ENCODE measurements around the gene NAGS. TPM values are rescaled to one million over a fixed set of nuclear protein-coding genes. Genes with fewer than 3 reads are reported as not detected.
A peak's percentile ranks its signal among the peaks of the same experiment; 100 is the strongest.
"Not testable (repeated sequence)": the region's sequence is repeated elsewhere in the genome, so short reads cannot be mapped to it uniquely, and the experiment has no call there.

NAGS gene
- total and polyA plus RNA-seq, 5 donors: 1.2 to 4.0 (median 1.8) TPM

DNA sequence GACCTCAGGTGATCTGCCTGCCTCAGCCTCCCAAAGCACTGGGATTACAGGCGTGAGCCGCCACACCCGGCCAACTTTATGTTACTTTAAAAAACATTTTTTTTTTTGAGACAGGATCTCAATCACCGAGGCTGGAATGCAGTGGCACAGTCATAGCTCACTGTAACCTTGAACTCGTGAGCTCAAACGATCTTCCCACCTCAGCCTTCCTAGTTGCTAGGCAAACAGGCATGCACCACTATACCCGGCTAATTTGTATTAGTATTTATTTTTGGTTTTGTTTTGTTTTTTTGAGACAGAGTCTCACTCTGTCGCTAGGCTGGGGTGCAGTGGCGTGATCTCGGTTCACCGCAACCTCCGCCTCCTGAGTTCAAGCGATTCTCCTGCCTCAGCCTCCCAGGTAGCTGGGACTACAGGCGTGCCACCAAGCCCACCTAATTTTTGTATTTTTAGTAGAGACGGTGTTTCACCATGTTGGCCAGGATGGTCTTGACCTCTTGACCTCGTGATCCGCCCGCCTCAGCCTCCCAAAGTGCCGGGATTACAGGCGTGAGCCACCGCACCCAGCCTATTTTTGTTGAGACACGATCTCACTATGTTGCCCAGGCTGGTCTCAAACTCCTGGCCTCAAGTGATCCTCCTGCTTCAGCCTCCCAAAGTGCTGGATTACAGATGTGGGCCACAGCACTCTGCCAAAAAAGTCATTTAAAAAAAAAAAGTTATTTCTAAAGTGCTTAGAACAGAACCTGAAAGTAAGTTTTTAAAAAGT, 31.8 kb upstream of the NAGS start:
- DNase-seq; ATAC-seq; H3K4me3 ChIP-seq (ENCODE audit: low read length); intact Hi-C loops (cut with DNase I); H3K27me3 ChIP-seq (ENCODE audit: control insufficient read depth, insufficient read depth); H3K4me1 ChIP-seq (ENCODE audit: control insufficient read depth, insufficient read depth, low read length); H3K27ac ChIP-seq (ENCODE audit: low read length); H3K9me3 ChIP-seq (ENCODE audit: control insufficient read depth, low read length): not testable (repeated sequence)
- 90% methylated on average over 22 of the region's 22 CpGs for WGBS

DNA sequence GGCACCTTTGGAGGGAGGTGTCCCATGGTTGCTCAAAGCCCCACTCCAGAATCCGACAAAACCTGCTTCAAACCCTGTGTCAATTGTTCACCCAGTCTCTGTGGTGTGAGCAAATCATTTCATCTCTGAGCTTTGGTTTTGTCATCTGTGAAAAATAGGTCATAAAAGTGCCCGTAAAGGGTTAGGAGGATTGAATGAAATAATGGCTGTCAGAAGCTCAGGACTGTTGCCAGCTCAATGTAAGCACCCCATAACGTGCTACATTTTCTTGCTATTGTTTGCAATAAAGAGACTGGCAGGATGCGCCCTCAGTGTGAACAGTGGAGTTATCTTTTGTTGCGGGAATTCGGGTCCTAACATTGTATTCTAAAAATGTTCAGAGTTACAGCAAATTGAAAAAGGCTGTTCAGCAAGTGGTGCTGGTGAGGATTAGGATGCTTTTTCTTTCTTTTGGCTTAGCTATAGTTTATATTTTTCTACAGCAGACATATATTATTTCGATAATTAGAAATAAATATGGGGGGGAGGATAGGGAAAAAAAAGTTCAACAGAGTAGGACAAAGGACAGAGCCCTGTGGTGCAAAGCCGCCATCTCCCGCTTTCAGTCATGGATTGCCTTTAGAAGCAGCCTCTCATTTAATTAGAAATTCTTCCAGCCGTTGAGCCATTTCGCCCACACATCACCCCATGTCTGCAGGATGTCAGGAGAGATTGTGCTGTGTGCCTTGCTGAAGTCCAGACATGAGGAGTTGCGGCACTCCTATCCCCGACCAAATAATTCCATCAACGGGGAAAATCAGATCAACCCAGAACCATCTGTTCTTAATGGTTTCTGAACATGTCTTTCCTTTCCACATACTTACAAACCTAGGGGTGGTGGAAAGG, 29.8 kb upstream of the NAGS start:
- intact Hi-C loops (cut with DNase I): no loop called here
- Histone ChIP-seq H3K4me3 (ENCODE audit: low read length) (no peak overlapping the region), H3K4me1 (ENCODE audit: control insufficient read depth, insufficient read depth, low read length) (no peaks in the 10 kb centered on the region), H3K9me3 (ENCODE audit: control insufficient read depth, low read length) (no peaks in the 10 kb centered on the region), H3K27me3 (ENCODE audit: control insufficient read depth, insufficient read depth) (no peaks in the 10 kb centered on the region), H3K27ac (ENCODE audit: low read length) (no peak overlapping the region)
- DNase-seq: no peak
- WGBS: 56% methylated on average over 14 of the region's 14 CpGs
- ATAC-seq: no peak

DNA sequence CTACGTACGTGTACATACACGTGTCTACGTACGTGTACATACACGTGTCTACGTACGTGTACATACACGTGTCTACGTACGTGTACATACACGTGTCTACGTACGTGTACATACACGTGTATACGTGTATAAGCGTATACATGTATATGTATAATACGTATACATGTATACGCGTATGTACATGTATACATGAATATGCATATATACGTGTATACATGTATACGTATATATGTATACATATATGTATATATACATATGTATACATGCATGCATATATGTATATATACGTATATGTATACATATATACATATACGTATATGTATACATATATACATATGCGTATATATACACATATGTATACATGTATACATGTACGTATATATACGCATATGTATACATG, 28.5 kb upstream of the NAGS start:
- Histone ChIP-seq H3K27me3 (ENCODE audit: control insufficient read depth, insufficient read depth) (no peaks in the 10 kb centered on the region), H3K4me3 (ENCODE audit: low read length) (no peak overlapping the region), H3K27ac (ENCODE audit: low read length) (no peak overlapping the region), H3K9me3 (ENCODE audit: control insufficient read depth, low read length) (no peaks in the 10 kb centered on the region), H3K4me1 (ENCODE audit: control insufficient read depth, insufficient read depth, low read length) (no peaks in the 10 kb centered on the region)
- intact Hi-C loops (cut with DNase I): no loop called here
- ATAC-seq (no peak), DNase-seq (no peak)
- 89% methylated on average over 22 of the region's 27 CpGs for WGBS

DNA sequence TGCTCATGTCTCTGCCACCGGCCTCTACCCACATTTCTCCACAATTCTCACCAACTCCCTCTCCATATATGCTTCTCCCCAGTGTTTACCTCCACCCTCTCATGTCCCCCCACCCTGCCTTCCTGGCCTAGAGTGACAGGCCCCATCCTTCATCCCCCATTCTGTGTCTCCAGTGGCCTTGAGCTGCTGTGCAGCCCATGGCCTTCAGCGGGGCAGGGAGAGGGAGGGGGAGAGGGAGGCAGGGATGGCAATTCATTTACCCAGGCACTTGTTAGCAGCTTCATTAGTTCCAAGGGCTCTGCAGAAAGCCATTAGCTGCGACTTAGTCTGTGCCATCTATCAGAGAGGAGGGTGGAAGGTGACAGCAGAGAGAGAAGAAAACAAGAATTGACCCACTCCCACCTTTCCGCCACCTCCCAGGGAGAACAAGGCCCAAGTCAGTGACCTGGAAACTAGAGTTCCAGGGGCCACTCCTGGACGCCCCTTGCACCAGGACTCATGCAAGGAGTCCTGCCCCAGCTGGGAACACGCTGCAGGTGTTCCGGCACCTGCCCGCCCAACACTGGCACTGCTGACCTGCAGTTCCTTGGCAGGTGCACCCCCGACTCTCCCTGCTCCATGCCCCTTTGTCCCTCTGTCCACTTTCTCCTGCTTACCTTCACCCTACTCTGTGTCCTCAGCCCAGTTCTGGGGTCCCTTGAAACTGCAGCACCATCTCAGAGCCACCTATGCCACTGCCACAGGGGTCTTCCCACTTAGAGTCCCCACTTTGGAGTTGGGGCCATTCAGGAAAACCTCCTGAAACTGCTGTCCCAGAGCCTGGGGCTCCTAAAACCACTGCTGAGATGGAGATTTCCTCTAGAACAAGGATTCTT, 27.2 kb upstream of the NAGS start:
- Histone ChIP-seq H3K27ac (ENCODE audit: low read length) (no peak overlapping the region), H3K9me3 (ENCODE audit: control insufficient read depth, low read length) (no peaks in the 10 kb centered on the region), H3K4me3 (ENCODE audit: low read length) (no peak overlapping the region), H3K4me1 (ENCODE audit: control insufficient read depth, insufficient read depth, low read length) (no peaks in the 10 kb centered on the region), H3K27me3 (ENCODE audit: control insufficient read depth, insufficient read depth) (no peaks in the 10 kb centered on the region)
- ATAC-seq (no peak), DNase-seq (no peak)
- 72% methylated on average over 9 of the region's 9 CpGs for WGBS
- intact Hi-C loops (cut with DNase I): no loop called here

DNA sequence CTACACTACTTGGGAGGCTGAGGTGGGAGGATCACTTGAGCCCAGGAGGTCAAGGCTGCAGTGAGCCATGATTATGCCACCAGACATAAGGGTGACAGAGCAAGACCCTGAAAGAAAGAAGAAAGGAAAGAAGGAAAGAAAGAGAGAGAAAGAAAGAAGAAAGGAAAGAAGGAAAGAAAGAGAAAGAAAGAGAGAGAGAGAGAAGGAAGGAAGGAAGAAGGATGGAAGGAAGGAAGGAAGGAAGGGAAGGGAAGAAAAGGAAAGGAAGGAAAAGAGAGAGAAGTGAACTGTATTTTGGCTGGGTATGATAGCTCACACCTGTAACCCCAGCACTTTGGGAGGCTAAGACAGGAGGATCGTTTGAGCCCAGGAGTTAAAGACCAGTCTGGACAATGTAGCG, 26.3 kb upstream of the NAGS start:
- intact Hi-C loops (cut with DNase I): no loop called here
- DNase-seq: no peak
- no peak overlapping the region for H3K4me3 ChIP-seq (ENCODE audit: low read length)
- no peak for ATAC-seq
- H3K27ac ChIP-seq (ENCODE audit: low read length): no peak overlapping the region
- no peaks in the 10 kb centered on the region for H3K9me3 ChIP-seq (ENCODE audit: control insufficient read depth, low read length)
- H3K4me1 ChIP-seq (ENCODE audit: control insufficient read depth, insufficient read depth, low read length): no peaks in the 10 kb centered on the region
- no peaks in the 10 kb centered on the region for H3K27me3 ChIP-seq (ENCODE audit: control insufficient read depth, insufficient read depth)
- WGBS: 81% methylated on average over 2 of the region's 2 CpGs

DNA sequence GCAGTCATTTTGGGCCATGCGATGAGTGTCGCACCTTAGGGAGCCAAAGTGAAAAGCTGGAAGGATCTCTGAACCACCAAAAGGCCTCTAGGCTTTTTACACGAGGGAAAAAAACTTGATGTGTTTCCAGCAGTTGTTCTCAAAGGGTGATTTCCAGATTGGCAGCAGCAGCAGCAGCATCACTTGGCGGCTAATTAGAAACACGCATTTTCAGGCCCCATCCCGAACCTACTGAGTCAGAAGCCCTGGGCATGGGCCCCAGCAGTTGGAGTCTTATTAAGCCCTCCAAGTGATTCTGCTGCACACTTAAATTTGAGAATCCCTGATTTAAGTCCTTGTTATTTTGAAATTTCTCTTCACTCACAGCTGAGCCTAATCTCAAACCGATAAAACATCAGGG, 25.4 kb upstream of the NAGS start:
- Histone ChIP-seq H3K27ac (ENCODE audit: low read length) (no peak overlapping the region), H3K27me3 (ENCODE audit: control insufficient read depth, insufficient read depth) (no peaks in the 10 kb centered on the region), H3K4me3 (ENCODE audit: low read length) (no peak overlapping the region), H3K4me1 (ENCODE audit: control insufficient read depth, insufficient read depth, low read length) (no peaks in the 10 kb centered on the region), H3K9me3 (ENCODE audit: control insufficient read depth, low read length) (no peaks in the 10 kb centered on the region)
- ATAC-seq (no peak), DNase-seq (no peak)
- WGBS: 73% methylated on average over 7 of the region's 7 CpGs
- intact Hi-C loops (cut with DNase I): no loop called here

DNA sequence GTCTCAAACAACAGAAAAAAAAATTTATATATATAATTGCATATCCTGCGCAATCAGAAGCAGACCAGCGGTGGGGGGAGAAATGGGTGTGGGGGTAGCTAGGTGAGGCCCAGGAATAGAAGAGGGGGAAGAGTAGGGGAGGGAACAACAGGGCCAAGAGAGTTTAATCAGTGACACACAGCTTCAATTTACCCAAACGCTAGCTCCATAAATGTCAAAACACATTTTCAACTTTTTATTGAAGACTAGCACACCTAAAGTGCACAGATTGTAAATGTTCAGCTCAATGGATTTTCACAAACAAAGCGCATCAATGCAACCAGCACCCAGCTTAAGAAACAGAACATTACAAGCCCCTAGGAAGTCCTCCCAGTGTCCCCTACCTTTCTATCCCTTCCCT, 24.8 kb upstream of the NAGS start:
- intact Hi-C loops (cut with DNase I): no loop called here
- ATAC-seq (no peak), DNase-seq (no peak)
- Histone ChIP-seq H3K9me3 (ENCODE audit: control insufficient read depth, low read length) (no peaks in the 10 kb centered on the region), H3K4me3 (ENCODE audit: low read length) (no peak overlapping the region), H3K27ac (ENCODE audit: low read length) (no peak overlapping the region), H3K27me3 (ENCODE audit: control insufficient read depth, insufficient read depth) (no peaks in the 10 kb centered on the region), H3K4me1 (ENCODE audit: control insufficient read depth, insufficient read depth, low read length) (no peaks in the 10 kb centered on the region)
- 87% methylated on average over 4 of the region's 4 CpGs for whole genome bisulfite sequencing

DNA sequence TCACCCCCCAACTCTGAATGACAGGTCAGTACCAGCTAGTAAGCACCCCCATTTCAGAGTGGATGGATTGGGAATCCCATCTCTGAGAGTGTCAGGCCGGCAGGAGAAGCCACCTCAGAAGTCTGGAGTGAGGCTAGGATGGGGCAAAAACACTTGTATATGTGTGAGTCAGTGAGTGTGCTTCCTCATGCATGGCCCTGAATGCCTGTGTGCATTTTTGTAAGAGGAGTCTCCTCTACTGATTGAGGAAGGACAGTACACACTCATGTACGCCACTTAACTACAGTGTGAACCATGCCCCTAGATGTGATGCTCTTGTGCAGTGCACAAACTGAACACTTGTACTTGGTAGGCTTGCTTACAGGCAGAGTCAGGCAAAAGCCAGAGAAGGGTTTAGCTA, 22.3 kb upstream of the NAGS start:
- WGBS: 77% methylated on average over 2 of the region's 2 CpGs
- DNase-seq (no peak), ATAC-seq (no peak)
- no peaks in the 10 kb centered on the region for H3K9me3 ChIP-seq (ENCODE audit: control insufficient read depth, low read length)
- H3K4me1 ChIP-seq (ENCODE audit: control insufficient read depth, insufficient read depth, low read length): peaks cover 3% of the 10 kb centered on the region
- intact Hi-C loops (cut with DNase I): no loop called here
- no peak overlapping the region for H3K27ac ChIP-seq (ENCODE audit: low read length)
- no peaks in the 10 kb centered on the region for H3K27me3 ChIP-seq (ENCODE audit: control insufficient read depth, insufficient read depth)
- H3K4me3 ChIP-seq (ENCODE audit: low read length): no peak overlapping the region

DNA sequence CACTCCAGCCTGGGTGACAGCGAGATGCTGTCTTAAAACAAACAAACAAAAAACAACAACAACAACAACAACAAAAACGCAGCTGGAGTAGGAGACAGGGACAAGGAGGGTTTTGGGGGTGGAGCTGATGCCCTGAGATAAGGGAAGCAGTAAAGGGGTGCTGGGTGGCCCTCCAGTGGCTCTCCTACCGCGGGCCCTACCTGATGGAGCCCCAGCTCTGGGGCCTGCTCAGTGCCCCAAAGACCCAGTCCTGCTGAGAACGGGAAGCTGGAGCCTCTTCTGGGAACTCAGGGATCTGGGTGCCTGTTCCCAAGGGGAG, 21.3 kb upstream of the NAGS start:
- 30% methylated on average over 5 of the region's 5 CpGs for WGBS
- Histone ChIP-seq H3K4me3 (ENCODE audit: low read length) (no peak overlapping the region), H3K4me1 (ENCODE audit: control insufficient read depth, insufficient read depth, low read length) (peaks cover 3% of the 10 kb centered on the region), H3K27me3 (ENCODE audit: control insufficient read depth, insufficient read depth) (no peaks in the 10 kb centered on the region), H3K9me3 (ENCODE audit: control insufficient read depth, low read length) (no peaks in the 10 kb centered on the region), H3K27ac (ENCODE audit: low read length) (no peak overlapping the region)
- DNase-seq: no peak
- no peak for ATAC-seq
- intact Hi-C loops (cut with DNase I): no loop called here

DNA sequence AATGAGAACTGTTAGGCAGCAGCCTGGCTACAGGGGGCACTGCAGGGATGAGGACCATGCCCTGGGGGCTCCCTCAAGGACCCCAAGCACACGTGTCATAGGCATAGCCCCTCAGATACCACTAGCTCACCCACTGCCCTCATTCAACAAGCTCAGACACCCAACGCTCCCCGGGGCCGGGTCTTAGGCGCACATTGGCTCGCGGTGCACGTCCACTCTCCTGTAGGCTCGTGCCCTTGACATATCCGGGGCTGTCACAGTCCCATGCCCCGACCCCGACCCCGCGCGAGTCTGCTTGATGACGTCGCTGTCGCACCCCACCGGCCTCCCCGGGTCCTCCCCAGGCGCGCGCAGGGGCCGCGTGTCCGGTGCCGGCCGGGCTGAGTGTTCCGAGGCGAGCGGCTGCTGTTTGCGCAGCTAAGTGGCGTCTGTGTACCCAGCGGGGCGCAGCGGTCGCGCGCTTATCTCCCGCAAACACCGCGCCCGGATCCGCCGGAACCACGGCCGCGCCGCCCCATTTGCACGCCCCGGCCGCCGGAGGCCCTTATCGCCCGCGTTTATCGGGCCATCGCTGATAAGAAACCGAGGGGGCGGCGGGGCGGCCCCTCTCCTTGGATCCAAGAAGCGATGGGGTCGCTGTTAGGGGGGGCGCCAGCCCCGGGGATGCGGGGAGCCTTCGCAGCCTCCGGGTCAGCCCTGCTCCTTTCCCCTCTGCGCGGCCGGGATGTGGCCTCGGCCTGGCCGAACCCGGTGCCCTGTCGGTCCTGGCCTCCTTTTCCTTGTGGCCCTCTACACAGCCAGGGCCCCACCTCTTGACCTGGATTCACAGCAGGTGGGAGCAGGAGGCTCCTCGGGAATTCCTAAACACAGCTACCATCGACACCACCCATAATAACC, 20.7 kb upstream of the NAGS start:
- Histone ChIP-seq H3K4me3 (ENCODE audit: low read length) (peak overlapping the region; percentile 35), H3K27me3 (ENCODE audit: control insufficient read depth, insufficient read depth) (no peaks in the 10 kb centered on the region), H3K27ac (ENCODE audit: low read length) (no peak overlapping the region), H3K4me1 (ENCODE audit: control insufficient read depth, insufficient read depth, low read length) (peaks cover 3% of the 10 kb centered on the region), H3K9me3 (ENCODE audit: control insufficient read depth, low read length) (no peaks in the 10 kb centered on the region)
- ATAC-seq: peak; percentile 75 to 81
- intact Hi-C loops (cut with DNase I): no loop called here
- DNase-seq: peak in 1 of 3 donors; percentile 62
- 3% methylated on average over 78 of the region's 78 CpGs for WGBS

Measured in right cardiac atrium (tissue), 5 donors.